ENCODE data around the gene XAB2.

Gene XAB2

DNA sequence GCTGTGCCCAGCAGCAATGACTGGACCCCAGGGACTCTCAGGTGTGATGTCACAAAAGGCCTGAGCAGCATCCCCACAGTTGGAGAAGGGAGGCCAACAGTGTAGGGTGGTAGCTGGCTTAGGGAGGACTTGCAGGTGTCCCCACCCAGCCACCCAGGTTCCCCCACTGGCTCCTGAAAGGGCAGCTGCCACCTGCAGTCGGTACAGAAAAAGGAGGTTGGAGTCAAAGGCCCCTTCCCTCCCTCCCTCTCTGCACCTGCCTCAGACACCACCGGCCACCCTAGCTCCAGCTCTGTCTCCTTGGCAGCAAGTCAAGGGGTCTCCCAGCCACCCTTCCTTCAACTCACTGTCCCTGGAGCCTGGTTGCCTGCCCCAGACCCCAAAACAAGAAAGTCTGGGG lies 4.4 kb upstream of the XAB2 start, which contains the start of gene PCP2:
Gene PCP2, minus strand, starts transcription at position 22 of the 400 bp plus-strand sequence. CDS start 262 bp downstream, outside the sequence.
- no peak for TF ChIP-seq EZH2 (IDR thresholded peaks at IDR 0.05; ENCODE audit: borderline replicate concordance, low read length)
- TF ChIP-seq, protein P1, sequence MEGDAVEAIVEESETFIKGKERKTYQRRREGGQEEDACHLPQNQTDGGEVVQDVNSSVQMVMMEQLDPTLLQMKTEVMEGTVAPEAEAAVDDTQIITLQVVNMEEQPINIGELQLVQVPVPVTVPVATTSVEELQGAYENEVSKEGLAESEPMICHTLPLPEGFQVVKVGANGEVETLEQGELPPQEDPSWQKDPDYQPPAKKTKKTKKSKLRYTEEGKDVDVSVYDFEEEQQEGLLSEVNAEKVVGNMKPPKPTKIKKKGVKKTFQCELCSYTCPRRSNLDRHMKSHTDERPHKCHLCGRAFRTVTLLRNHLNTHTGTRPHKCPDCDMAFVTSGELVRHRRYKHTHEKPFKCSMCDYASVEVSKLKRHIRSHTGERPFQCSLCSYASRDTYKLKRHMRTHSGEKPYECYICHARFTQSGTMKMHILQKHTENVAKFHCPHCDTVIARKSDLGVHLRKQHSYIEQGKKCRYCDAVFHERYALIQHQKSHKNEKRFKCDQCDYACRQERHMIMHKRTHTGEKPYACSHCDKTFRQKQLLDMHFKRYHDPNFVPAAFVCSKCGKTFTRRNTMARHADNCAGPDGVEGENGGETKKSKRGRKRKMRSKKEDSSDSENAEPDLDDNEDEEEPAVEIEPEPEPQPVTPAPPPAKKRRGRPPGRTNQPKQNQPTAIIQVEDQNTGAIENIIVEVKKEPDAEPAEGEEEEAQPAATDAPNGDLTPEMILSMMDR (IDR thresholded peaks at IDR 0.05; ENCODE audit: low read length), result no peak

DNA sequence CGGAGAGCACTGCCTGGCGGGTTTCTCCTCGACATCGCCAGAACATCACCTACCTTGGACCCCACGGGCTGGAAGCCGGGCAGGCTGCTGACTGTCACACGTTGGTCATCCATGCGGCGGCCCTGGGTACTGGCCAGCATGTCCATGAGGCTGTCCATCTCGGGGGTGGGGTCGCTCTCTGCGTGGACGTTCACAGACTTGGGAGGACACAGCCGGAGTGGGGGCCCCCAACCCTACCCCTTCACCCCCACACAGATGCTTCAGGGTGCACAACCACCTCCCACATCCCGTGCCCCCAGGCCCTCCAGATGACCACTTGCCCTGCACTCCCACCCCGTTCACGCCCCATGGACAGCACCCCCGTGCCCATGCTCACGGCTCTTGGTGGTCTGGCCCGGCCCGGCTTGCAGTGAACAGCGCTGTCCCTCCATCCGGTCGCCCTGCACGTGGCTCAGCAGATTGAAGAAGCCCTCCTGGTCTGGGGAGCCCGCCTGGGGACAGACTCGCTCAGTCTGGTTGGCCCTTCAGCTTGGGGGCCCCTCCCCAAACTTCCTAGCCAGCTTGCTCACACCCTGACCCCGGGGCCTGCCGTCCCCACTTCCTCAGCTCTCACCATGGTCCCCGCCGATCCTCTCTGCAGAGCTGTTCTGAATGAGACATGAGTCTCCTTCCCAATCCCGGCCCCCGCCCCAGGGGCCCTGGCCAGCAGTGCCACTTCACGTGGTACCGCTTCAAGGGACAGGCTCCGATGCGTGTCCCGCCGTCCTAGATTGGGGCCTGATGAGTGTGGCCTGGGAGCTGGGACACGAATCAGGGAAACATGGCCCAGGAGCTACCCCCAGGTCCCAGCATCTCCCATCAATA lies 3.2 kb upstream of the XAB2 start:
- H3K9me2 ChIP-seq (ENCODE audit: low read depth, low read length), result no peaks in the 10 kb centered on the region
- H3K9ac ChIP-seq (ENCODE audit: low read length), result no peak overlapping the region
- no peak overlapping the region for H3K4me3 ChIP-seq (ENCODE audit: low read depth, low read length, poor library complexity, severe bottlenecking)
- no peaks in the 10 kb centered on the region for H4K20me1 ChIP-seq (ENCODE audit: insufficient read depth, low read length)
- H3K27me3 ChIP-seq (ENCODE audit: insufficient read depth, low read length), result no peaks in the 10 kb centered on the region
- TF ChIP-seq, protein P1 (IDR thresholded peaks at IDR 0.05; ENCODE audit: low read length), result no peak
- no peak for TF ChIP-seq EZH2 (IDR thresholded peaks at IDR 0.05; ENCODE audit: borderline replicate concordance, low read length)
- peaks cover 29% of the 10 kb centered on the region for H3K4me1 ChIP-seq (ENCODE audit: insufficient read depth, low read length, severe bottlenecking)
- H3F3A ChIP-seq (ENCODE audit: insufficient read depth, low read length), result no peaks in the 10 kb centered on the region
- no peak overlapping the region for H3K4me2 ChIP-seq (ENCODE audit: low read length)
- no peak overlapping the region for H3K27ac ChIP-seq (ENCODE audit: low read depth, low read length, poor library complexity, severe bottlenecking)
- H3K79me2 ChIP-seq (ENCODE audit: insufficient read depth, low read length), result peaks cover 27% of the 10 kb centered on the region
- peaks cover 4% of the 10 kb centered on the region for H3K36me3 ChIP-seq (ENCODE audit: insufficient read depth, low read length)
- H2AFZ ChIP-seq (ENCODE audit: low read length), result no peak overlapping the region
- no peaks in the 10 kb centered on the region for H3K9me3 ChIP-seq (ENCODE audit: low read length)

More for the DNA sequence above, 4.4 kb upstream of the XAB2 start, which contains the start of gene PCP2:
- H3F3A ChIP-seq (ENCODE audit: insufficient read depth, low read length), result no peaks in the 10 kb centered on the region; the same call in 1 of the 2 replicates
- H3K4me1 ChIP-seq (ENCODE audit: insufficient read depth, low read length, severe bottlenecking), result peaks cover 26% of the 10 kb centered on the region
- no peak within 1 kb of the TSS for H2AFZ ChIP-seq (ENCODE audit: low read length)
- no peaks in the 10 kb centered on the region for H3K9me2 ChIP-seq (ENCODE audit: low read depth, low read length)
- H3K9me3 ChIP-seq (ENCODE audit: low read length), result no peaks in the 10 kb centered on the region
- no peaks in the 10 kb centered on the region for H3K27me3 ChIP-seq (ENCODE audit: insufficient read depth, low read length)
- no peak within 1 kb of the TSS for H3K27ac ChIP-seq (ENCODE audit: low read depth, low read length, poor library complexity, severe bottlenecking)
- H4K20me1 ChIP-seq (ENCODE audit: insufficient read depth, low read length), result no peaks in the 10 kb centered on the region
- H3K79me2 ChIP-seq (ENCODE audit: insufficient read depth, low read length), result peaks cover 16% of the 10 kb centered on the region
- no peak within 1 kb of the TSS for H3K4me2 ChIP-seq (ENCODE audit: low read length)
- H3K4me3 ChIP-seq (ENCODE audit: low read depth, low read length, poor library complexity, severe bottlenecking), result no peak within 1 kb of the TSS
- H3K9ac ChIP-seq (ENCODE audit: low read length), result no peak within 1 kb of the TSS
- H3K36me3 ChIP-seq (ENCODE audit: insufficient read depth, low read length), result no peaks in the 10 kb centered on the region; the same call in 1 of the 2 replicates

DNA sequence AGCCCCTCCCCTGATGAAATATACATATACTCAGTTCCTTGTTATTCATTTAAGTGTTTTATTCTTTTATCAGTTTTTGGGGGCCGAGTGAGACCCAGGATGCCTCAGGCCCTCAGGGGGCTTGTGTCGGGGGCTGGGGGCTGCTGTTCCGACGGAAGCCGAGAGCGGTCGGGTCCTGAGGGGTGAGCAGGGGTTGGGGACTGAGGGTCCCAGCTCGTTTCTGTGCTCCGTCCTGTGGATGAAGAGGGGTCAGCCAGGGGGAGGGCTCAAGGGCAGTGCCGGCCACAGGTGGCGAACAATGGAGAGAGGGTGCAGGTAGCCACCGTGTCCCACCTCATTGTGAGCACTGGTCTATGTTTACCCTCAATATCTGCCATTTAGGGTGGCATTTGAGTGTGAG lies 2.2 kb upstream of the XAB2 start:
- Histone ChIP-seq H3K4me2 (ENCODE audit: low read length) (no peak overlapping the region), H3K27me3 (ENCODE audit: insufficient read depth, low read length) (no peaks in the 10 kb centered on the region), H3F3A (ENCODE audit: insufficient read depth, low read length) (no peaks in the 10 kb centered on the region), H3K36me3 (ENCODE audit: insufficient read depth, low read length) (peaks cover 12% of the 10 kb centered on the region), H3K9me3 (ENCODE audit: low read length) (no peaks in the 10 kb centered on the region), H3K9ac (ENCODE audit: low read length) (no peak overlapping the region), H3K27ac (ENCODE audit: low read depth, low read length, poor library complexity, severe bottlenecking) (no peak overlapping the region), H2AFZ (ENCODE audit: low read length) (no peak overlapping the region), H3K4me1 (ENCODE audit: insufficient read depth, low read length, severe bottlenecking) (peaks cover 25% of the 10 kb centered on the region), H3K4me3 (ENCODE audit: low read depth, low read length, poor library complexity, severe bottlenecking) (no peak overlapping the region), H3K9me2 (ENCODE audit: low read depth, low read length) (no peaks in the 10 kb centered on the region), H3K79me2 (ENCODE audit: insufficient read depth, low read length) (peaks cover 27% of the 10 kb centered on the region), H4K20me1 (ENCODE audit: insufficient read depth, low read length) (no peaks in the 10 kb centered on the region)
- TF ChIP-seq EZH2 (IDR thresholded peaks at IDR 0.05; ENCODE audit: borderline replicate concordance, low read length), result no peak
- TF ChIP-seq, protein P1 (IDR thresholded peaks at IDR 0.05; ENCODE audit: low read length), result no peak
